HUES64 (cell line): ENCODE results near the gene GABRA5. TPM values are rescaled to one million over a fixed set of nuclear protein-coding genes. Genes with fewer than 3 reads are reported as not detected.
"Not testable (repeated sequence)": the region's sequence is repeated elsewhere in the genome, so short reads cannot be mapped to it uniquely, and the experiment has no call there.

Source experiments
- H3K27ac ChIP-seq: 2 replicates; pipeline ENCODE4 v1.7.0; 2013; ENCODE audit warnings: low read depth, low read length, inconsistent platforms
- H3K27me3 ChIP-seq: 2 replicates; pipeline ENCODE4 v1.6.1; 2013; ENCODE audit warnings: mild to moderate bottlenecking, low read length; ENCODE audit not compliant: insufficient read depth
- H3K36me3 ChIP-seq: 2 replicates; pipeline ENCODE4 v1.6.1; 2013; ENCODE audit warnings: mild to moderate bottlenecking, low read length; ENCODE audit not compliant: insufficient read depth
- H3K4me1 ChIP-seq: 2 replicates; pipeline ENCODE4 v1.6.1; 2013; ENCODE audit warnings: mild to moderate bottlenecking, low read length, moderate library complexity; ENCODE audit not compliant: insufficient read depth
- H3K4me3 ChIP-seq: 2 replicates; pipeline ENCODE4 v1.5.1; 2013; ENCODE audit warnings: mild to moderate bottlenecking, low read length, moderate library complexity
- H3K9ac ChIP-seq: 2 replicates; pipeline ENCODE4 v1.6.1; 2013; ENCODE audit warnings: mild to moderate bottlenecking, low read depth, low read length
- H3K9me3 ChIP-seq: 2 replicates; pipeline ENCODE4 v1.6.1; 2013; ENCODE audit warnings: low read depth, low read length; ENCODE audit not compliant: insufficient read depth
- WGBS: fragments of 150-250, 120-280 bp; methylation state at CpG from one replicate; pipeline ENCODE4 v1.1.7; 2013; ENCODE audit warnings: missing lambda C conversion rate; 5-methylcytosine and 5-hydroxymethylcytosine counted together
- polyA plus RNA-seq, 2 experiments: library from polyadenylated mRNA; stranded (reverse); fragments of 50-300 nt; gene quantifications; one replicate each; pipeline ENCODE4 v1.2.3, GENCODE V29; 2013

Gene GABRA5
- 7.3 TPM for polyA plus RNA-seq (2013, experiment 1 of 2)
- polyA plus RNA-seq (2013, experiment 2 of 2) = 8.8 TPM

DNA sequence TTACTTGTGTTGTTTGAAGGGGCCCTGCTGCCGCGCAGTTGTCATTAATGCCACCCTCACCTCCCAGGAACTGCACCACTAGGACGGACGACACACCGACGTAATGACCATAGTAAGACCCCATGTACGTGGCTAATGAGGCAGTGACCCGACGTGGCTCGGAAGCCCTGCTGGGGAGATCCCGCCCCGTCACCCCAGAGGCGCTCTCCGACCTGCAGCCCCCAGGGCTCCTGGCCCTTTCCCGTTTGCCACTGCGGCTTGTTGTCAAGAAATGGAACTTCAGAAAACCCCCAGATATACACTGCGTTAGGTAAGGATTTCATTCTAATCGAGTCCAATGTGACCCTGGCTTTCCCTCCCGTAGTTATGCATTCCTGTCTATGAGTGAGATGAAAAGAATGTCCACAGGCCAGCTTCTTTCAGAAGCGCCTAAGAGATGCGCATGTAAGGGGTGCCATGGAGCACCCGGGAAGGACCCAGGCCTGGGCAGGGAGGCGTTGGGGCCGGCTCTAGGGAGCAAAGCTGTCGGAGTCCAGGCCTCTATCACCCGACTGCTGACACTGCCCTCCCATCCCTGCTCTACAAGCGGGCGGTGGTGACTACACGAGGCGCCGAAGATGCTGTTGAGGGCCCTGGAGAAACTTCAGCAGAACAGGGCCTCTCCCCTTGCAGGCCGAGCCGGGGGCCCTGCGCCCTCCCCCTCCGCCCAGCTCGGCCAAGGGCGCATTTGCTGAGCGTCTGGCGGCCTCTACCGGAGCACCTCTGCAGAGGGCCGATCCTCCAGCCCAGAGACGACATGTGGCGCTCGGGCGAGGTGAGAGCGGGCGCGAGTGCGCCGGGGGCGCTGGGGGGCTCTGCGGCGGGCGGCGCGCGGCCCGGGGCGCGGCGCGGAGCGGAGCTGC, at the start of gene GABRA5:
TSS of gene GABRA5 (plus strand) at position 765 of the 902 bp plus-strand sequence. CDS start 2,187 bp downstream, outside the sequence.
- no peak within 1 kb of the TSS for H3K27ac ChIP-seq
- no peaks in the 10 kb centered on the region for H3K9me3 ChIP-seq
- no peaks in the 10 kb centered on the region for H3K36me3 ChIP-seq
- peak within 1 kb of the TSS; percentile 57 for H3K9ac ChIP-seq
- H3K4me1 ChIP-seq = no peaks in the 10 kb centered on the region; the same call in 1 of the 2 replicates
- peak within 1 kb of the TSS; percentile 67 for H3K4me3 ChIP-seq
- H3K27me3 ChIP-seq = peaks cover 50% of the 10 kb centered on the region
- WGBS = 9% methylated on average over 63 of the region's 63 CpGs

DNA sequence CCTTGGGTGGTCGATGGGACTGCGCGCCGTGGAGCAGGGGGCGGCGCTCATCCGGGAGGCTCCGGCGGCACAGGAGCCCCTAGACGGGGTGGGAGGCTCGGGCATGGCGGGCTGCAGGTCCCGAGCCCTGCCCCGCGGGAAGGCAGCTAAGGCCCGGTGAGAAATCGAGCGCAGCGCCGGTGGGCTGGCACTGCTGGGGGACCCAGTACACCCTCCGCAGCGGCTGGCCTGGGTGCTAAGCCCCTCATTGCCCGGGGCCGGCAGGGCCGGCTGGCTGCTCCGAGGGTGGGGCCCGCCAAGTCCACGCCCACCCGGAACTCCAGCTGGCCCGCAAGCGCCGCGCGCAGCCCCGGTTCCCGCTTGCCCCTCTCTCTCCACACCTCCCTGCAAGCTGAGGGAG, 35.7 kb upstream of the GABRA5 start:
- 64% methylated on average over 36 of the region's 36 CpGs for WGBS
- H3K27me3 ChIP-seq, H3K27ac ChIP-seq, H3K4me1 ChIP-seq, H3K9ac ChIP-seq, H3K36me3 ChIP-seq, H3K9me3 ChIP-seq: not testable (repeated sequence)
- peak overlapping the region; percentile 49 for H3K4me3 ChIP-seq

DNA sequence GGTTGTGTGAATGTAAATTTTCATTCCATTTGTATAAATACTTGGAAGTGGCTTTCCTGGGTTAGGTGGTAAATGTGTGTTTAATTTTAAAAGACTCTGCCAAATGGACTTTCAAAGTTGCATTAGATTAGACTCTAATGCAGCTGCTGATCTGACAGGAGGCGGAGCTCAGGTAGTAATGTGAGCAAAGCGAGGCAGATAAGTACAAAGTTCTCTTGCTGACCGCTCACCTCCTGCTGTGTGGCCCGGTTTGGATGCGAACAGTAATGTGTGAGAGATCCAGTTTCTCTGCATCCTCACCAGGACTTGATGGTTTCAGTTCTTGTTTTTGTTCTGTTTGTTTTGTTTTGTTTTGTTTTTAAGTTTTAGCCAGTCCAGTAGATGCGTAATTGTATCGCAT, 34.9 kb upstream of the GABRA5 start:
- Histone ChIP-seq H3K4me1 (no peaks in the 10 kb centered on the region), H3K9me3 (0 out of 2 replicates have a peak, but pooled peaks cover 3% of the 10 kb centered on the region), H3K4me3 (peak overlapping the region; percentile 49), H3K27ac (no peak overlapping the region), H3K36me3 (no peaks in the 10 kb centered on the region), H3K27me3 (no peaks in the 10 kb centered on the region), H3K9ac (no peak overlapping the region)
- 65% methylated on average over 7 of the region's 7 CpGs for WGBS

DNA sequence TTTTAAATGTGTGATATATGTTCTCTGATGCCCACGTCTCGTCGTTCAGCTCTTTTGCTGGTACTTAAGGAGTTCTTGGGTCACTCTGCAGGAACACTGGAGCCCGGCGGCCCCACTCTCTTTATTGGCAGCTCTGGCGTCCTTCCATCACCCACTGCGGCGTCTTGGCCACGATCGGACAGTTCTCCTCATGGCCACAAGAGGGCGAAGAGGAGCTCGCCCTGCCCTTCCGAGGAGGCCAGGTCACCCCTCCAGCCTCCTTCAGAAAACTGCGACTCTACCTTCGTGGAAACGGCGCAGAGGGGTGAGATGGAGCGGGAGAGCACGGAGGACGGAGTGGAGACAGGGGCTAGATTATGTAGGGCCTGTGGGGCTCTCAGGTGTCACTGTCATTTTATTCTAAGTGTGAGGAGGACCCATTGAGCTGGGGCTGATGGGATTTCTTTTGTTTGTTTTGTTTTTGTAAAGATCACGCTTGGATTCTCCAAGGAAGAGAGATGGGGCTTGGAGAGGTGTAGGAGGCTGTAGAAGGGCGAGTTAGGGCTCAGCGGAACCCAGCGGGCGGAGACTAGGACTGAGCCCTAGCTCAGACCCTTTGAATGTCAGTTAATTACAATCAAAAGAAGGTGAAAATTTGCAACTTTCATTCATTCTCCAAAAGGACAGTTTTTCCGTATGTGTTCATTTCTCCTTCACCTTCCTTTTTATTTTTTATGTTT, 28.0 kb upstream of the GABRA5 start:
- no peaks in the 10 kb centered on the region for H3K27me3 ChIP-seq
- H3K4me1 ChIP-seq = peaks cover 22% of the 10 kb centered on the region
- H3K27ac ChIP-seq = no peak overlapping the region
- H3K4me3 ChIP-seq = peak overlapping the region; percentile 52
- 39% methylated on average over 26 of the region's 26 CpGs for WGBS
- 0 out of 2 replicates have a peak, but pooled peaks cover 3% of the 10 kb centered on the region for H3K9me3 ChIP-seq
- no peak overlapping the region for H3K9ac ChIP-seq
- H3K36me3 ChIP-seq = no peaks in the 10 kb centered on the region

DNA sequence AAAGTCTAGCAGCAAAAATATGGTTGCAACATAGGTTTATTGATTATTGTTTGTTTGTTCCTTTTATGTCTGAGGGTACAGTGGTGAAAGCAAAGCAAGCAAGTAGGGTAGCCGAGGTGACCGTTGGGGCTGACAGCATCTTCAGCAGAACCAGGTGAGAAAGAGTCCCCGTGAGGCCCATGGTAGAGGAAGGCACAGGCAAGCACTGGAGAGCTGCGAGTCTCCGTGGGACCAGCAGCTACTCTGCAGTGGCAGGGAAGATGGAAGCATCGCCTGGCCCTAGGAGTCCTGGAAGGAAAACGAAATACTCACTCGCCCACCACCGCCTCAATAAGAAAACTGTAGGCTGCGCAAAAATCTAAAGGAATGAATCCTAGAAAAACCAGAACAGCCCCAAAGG, 25.3 kb upstream of the GABRA5 start:
- Histone ChIP-seq H3K9ac (no peak overlapping the region), H3K27ac (no peak overlapping the region), H3K27me3 (no peaks in the 10 kb centered on the region), H3K4me3 (no peak overlapping the region), H3K4me1 (peaks cover 23% of the 10 kb centered on the region), H3K9me3 (0 out of 2 replicates have a peak, but pooled peaks cover 1% of the 10 kb centered on the region), H3K36me3 (no peaks in the 10 kb centered on the region)
- WGBS = 82% methylated on average over 10 of the region's 10 CpGs

DNA sequence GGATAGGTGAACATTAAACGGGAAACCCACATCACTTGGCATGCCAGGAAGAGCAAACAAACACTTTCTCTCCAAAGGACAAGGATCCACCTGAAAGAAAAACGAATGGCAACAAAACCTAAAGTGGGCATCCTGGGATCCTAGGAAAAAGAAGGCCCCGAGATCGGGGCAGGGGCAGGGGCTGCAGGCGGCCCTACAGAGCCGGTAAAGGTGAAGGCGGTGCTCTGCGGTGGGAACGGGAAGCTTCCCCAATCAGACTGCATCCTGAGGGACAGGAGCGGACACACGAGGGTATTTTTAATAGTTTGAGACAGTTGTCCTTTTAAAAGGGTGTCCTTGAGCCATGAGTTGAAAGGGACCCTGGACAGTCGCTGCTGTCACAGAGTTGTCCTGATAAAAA, 24.9 kb upstream of the GABRA5 start:
- 60% methylated on average over 12 of the region's 12 CpGs for WGBS
- no peak overlapping the region for H3K4me3 ChIP-seq

DNA sequence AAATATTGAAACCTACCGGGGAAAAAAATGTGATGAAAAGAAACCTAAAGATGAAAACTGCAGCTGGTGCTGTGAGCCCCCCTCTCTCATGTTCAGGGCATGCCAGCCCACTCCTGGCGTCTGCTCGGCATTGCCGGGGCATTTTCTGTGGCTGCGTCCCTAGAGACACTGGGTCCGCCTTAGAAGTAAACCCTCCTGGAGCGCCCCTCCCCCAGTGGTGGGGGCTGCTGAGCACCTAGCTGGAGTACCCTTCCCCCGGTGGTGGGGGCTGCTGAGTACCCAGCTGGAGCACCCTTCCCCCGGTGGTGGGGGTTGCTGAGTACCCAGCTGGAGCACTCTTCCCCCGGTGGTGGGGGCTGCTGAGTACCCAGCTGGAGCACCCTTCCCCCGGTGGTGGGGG, 24.5 kb upstream of the GABRA5 start:
- no peak overlapping the region for H3K4me3 ChIP-seq
- no peak overlapping the region for H3K27ac ChIP-seq
- H3K9me3 ChIP-seq = no peaks in the 10 kb centered on the region
- H3K27me3 ChIP-seq = no peaks in the 10 kb centered on the region
- peaks cover 28% of the 10 kb centered on the region for H3K4me1 ChIP-seq
- 69% methylated on average over 7 of the region's 11 CpGs for WGBS
- H3K36me3 ChIP-seq = no peaks in the 10 kb centered on the region
- no peak overlapping the region for H3K9ac ChIP-seq

More for the DNA sequence above, 24.9 kb upstream of the GABRA5 start:
- H3K4me1 ChIP-seq = peaks cover 28% of the 10 kb centered on the region
- no peaks in the 10 kb centered on the region for H3K9me3 ChIP-seq
- H3K36me3 ChIP-seq = no peaks in the 10 kb centered on the region
- H3K9ac ChIP-seq = no peak overlapping the region
- H3K27ac ChIP-seq = no peak overlapping the region
- H3K27me3 ChIP-seq = no peaks in the 10 kb centered on the region

DNA sequence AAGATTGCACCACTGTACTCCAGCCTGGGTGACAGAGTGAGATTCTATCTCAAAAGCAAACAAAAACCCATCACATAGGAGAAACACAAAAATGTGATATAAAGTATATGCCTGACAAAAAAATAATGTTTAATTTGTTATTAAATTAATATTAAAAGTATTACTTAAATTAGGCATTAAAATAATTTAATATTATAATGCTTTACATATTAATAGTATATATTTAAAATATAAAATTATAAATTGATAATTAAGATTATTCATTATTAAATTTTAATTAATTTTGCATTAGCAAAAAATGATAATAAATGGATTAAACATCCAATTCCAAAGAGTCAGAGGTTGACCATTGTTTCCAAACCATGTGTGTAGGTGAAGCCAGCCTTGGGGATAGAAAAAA, 22.0 kb upstream of the GABRA5 start:
- no peak overlapping the region for H3K4me3 ChIP-seq
- H3K36me3 ChIP-seq = no peaks in the 10 kb centered on the region
- H3K9me3 ChIP-seq = peaks cover 7% of the 10 kb centered on the region; the same call in 1 of the 2 replicates
- peaks cover 22% of the 10 kb centered on the region for H3K4me1 ChIP-seq
- no peaks in the 10 kb centered on the region for H3K27me3 ChIP-seq
- H3K27ac ChIP-seq = no peak overlapping the region
- H3K9ac ChIP-seq = no peak overlapping the region

DNA sequence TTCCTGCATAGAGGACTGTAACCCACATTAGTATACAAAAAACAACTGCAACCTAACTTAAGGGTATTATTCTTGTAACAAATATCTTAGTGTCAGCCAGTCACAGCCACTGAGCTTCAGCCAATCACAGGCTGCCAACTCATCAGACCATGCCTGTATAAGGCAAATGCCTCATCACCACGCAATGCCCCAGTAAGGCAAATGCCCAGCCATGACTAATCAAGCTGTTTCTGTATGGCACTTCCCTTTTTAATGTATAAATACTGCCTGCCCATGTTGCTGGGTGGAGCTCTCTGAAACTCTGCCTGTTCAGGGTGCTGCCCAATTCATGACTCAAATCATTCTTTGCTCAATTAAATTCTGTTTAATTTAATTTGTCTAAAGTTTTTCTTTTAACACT, 18.4 kb upstream of the GABRA5 start:
- Histone ChIP-seq H3K36me3 (no peaks in the 10 kb centered on the region), H3K9me3 (peaks cover 7% of the 10 kb centered on the region; the same call in 1 of the 2 replicates), H3K27ac (no peak overlapping the region), H3K9ac (no peak overlapping the region), H3K4me1 (peaks cover 6% of the 10 kb centered on the region), H3K4me3 (no peak overlapping the region), H3K27me3 (no peaks in the 10 kb centered on the region)
- 98% methylated on average over 1 of the region's 1 CpG for WGBS

DNA sequence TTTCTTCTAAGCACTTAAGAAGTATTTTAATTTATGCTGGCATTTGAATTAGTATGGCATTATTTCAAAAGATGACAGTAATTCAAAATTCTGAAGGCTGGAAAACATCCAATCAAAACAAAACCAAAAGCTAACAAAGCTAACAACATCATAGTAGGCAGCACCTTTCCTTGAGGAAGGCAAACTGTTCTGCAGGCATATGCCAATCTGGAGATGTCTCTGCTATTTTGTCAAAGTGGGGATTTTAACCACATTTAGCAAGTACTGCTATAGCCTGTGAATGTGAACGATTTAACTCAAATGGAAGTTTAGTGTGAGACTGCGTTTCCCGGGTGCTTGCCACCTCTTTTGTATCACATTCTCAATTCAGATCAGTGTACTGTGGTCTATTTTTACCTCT, 16.7 kb upstream of the GABRA5 start:
- WGBS = 98% methylated on average over 3 of the region's 3 CpGs
- Histone ChIP-seq H3K27me3 (no peaks in the 10 kb centered on the region), H3K4me1 (peaks cover 6% of the 10 kb centered on the region), H3K4me3 (no peak overlapping the region), H3K9ac (no peak overlapping the region), H3K36me3 (no peaks in the 10 kb centered on the region), H3K9me3 (peaks cover 7% of the 10 kb centered on the region; the same call in 1 of the 2 replicates), H3K27ac (no peak overlapping the region)

DNA sequence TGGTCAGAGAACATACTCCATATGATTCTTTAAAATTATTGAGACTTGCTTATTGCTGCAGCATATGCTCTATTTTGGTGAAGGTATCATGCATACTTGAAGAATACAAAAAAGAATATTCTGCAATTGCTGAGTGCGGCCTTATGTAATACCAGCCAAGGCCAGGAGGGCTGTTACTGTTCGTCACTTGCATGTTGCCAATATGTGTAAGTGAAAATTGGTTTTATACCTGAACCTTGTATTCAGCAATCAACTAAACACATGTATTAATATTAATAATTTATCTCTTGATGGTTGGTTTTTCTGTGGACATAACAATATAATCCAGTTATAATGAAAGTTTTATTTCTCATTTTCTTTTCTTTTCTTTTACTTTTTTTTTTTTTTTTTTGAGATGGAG, 13.9 kb upstream of the GABRA5 start:
- H3K9me3 ChIP-seq = peaks cover 7% of the 10 kb centered on the region; the same call in 1 of the 2 replicates
- H3K4me3 ChIP-seq = no peak overlapping the region
- WGBS = 91% methylated on average over 2 of the region's 2 CpGs
- no peaks in the 10 kb centered on the region for H3K27me3 ChIP-seq
- no peak overlapping the region for H3K27ac ChIP-seq
- H3K4me1 ChIP-seq = no peaks in the 10 kb centered on the region
- no peaks in the 10 kb centered on the region for H3K36me3 ChIP-seq
- no peak overlapping the region for H3K9ac ChIP-seq
